Measurements from ENCODE around the gene KLF7.

KLF7 gene

DNA sequence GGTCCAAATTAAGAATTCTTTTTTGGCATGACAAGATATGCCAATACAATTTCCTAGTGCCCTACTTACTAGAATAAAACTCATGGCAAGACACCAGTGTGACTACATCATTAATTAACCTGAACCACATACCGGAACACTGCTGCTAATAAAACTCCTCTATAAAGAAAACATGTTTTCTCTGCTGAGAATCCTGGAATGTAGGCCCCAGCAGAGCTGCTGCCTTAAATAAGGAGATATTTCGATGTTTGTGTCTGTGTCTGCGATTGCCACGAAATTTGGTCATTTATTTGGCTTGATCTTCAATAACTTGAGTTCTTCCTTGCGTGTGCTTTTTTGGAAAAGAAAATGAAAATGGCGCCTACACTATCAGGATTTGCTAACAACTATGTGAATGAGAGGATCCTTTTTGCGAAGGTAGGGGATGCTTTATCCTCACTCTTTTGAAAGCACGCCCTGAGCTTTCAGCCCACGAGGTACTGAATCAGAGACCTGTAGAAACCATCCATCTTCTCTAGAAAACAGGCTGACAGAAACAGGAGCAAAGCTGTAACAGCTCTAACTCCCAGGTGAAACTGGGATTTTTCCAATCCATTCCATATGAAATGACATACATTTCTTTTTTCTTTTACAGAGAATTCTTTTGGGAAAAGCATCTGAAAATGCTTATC is 27.0 kb downstream of the KLF7 start:
- Histone ChIP-seq H3K79me2 (ENCODE audit: insufficient read depth, low read length) (no peaks in the 10 kb centered on the region), H3K4me2 (ENCODE audit: low read depth, low read length, poor library complexity, severe bottlenecking) (no peak overlapping the region), H2AFZ (ENCODE audit: low read depth, low read length, severe bottlenecking) (no peak overlapping the region), H3K4me3 (ENCODE audit: insufficient read depth, low read length, poor library complexity, severe bottlenecking) (no peak overlapping the region), H3F3A (ENCODE audit: insufficient read depth) (no peaks in the 10 kb centered on the region), H3K9me2 (replicated peaks; ENCODE audit: insufficient read depth, low read length) (no peaks in the 10 kb centered on the region), H3K9ac (ENCODE audit: low read length) (no peak overlapping the region), H4K20me1 (ENCODE audit: low read depth, low read length) (no peaks in the 10 kb centered on the region), H3K27me3 (ENCODE audit: low read length) (no peaks in the 10 kb centered on the region), H3K9me3 (ENCODE audit: insufficient read depth, low read length) (no peaks in the 10 kb centered on the region), H3K36me3 (ENCODE audit: low read length) (no peaks in the 10 kb centered on the region), H3K27ac (ENCODE audit: low read depth, low read length) (no peak overlapping the region)
- no peak for TF ChIP-seq EZH2phosphoT487 (conservative IDR thresholded peaks at IDR 0.05; ENCODE audit: low read length)
- TF ChIP-seq CTCF (IDR thresholded peaks at IDR 0.05; ENCODE audit: insufficient read depth, low read length, poor library complexity, severe bottlenecking): no peak

DNA sequence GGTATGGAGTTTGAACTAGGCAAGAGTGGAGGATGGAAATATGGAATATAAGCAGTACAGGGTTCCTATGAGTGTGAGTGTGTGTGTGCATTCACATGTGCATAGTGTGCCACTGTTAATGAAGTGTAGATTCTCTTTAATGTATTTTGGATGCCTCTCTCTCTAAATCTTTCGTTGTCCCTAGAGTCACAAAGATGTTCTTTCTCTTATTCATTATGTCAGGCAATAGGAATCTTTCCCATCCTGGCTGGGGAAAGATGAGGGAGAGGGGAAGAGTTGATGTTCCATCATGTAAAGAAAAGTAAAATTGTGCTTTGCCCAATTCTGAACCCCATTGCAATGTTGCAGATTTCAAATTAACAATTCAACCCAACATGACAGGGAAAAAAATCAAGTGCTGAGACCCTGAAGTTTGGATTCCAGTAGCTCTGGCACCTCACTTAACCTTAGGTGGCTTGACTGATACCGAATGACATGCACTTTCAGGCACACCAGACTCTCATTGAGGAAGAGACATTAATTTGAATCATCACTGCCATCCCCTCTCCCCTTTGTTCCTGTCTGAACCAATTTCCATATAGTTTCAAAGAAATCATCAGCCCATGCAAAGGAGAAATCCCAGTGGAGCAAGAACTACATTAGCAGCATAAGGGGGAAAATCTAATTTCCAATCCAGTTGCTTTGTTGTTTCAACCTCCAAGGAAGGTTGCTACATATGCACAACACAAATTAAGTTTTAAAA is 28.0 kb downstream of the KLF7 start:
- no peak overlapping the region for H3K9ac ChIP-seq (ENCODE audit: low read length)
- no peaks in the 10 kb centered on the region for H3F3A ChIP-seq (ENCODE audit: insufficient read depth)
- H3K79me2 ChIP-seq (ENCODE audit: insufficient read depth, low read length): no peaks in the 10 kb centered on the region
- H3K9me2 ChIP-seq (replicated peaks; ENCODE audit: insufficient read depth, low read length): no peaks in the 10 kb centered on the region
- no peak overlapping the region for H3K4me3 ChIP-seq (ENCODE audit: insufficient read depth, low read length, poor library complexity, severe bottlenecking)
- TF ChIP-seq CTCF (IDR thresholded peaks at IDR 0.05; ENCODE audit: insufficient read depth, low read length, poor library complexity, severe bottlenecking): no peak
- TF ChIP-seq EZH2phosphoT487 (conservative IDR thresholded peaks at IDR 0.05; ENCODE audit: low read length): no peak
- no peaks in the 10 kb centered on the region for H3K36me3 ChIP-seq (ENCODE audit: low read length)
- no peaks in the 10 kb centered on the region for H3K9me3 ChIP-seq (ENCODE audit: insufficient read depth, low read length)
- no peak overlapping the region for H3K4me2 ChIP-seq (ENCODE audit: low read depth, low read length, poor library complexity, severe bottlenecking)
- H4K20me1 ChIP-seq (ENCODE audit: low read depth, low read length): no peaks in the 10 kb centered on the region
- no peaks in the 10 kb centered on the region for H3K27me3 ChIP-seq (ENCODE audit: low read length)
- H3K27ac ChIP-seq (ENCODE audit: low read depth, low read length): no peak overlapping the region
- H2AFZ ChIP-seq (ENCODE audit: low read depth, low read length, severe bottlenecking): no peak overlapping the region

DNA sequence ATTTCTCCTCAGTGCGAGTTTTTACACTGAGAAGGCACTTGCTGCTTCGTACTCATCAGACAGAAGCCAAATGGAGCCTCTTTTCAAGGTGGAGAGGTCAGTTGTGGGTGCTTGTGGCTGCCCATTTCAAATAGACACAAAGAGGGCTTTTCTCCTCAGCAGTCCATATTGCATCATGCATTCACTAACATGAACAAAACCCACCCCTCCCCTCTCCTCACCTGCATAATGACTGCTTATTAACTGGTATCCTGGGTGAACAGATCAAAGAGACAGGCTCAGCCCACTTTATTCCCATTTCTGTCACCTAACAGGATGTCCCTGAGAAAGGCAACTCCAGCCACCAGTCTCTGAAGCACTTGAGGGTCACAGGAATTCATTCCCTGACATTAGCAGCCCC is 28.9 kb downstream of the KLF7 start:
- no peaks in the 10 kb centered on the region for H3K36me3 ChIP-seq (ENCODE audit: low read length)
- H3F3A ChIP-seq (ENCODE audit: insufficient read depth): no peaks in the 10 kb centered on the region
- H3K27ac ChIP-seq (ENCODE audit: low read depth, low read length): no peak overlapping the region
- no peaks in the 10 kb centered on the region for H3K27me3 ChIP-seq (ENCODE audit: low read length)
- no peak overlapping the region for H3K4me3 ChIP-seq (ENCODE audit: insufficient read depth, low read length, poor library complexity, severe bottlenecking)
- H3K79me2 ChIP-seq (ENCODE audit: insufficient read depth, low read length): no peaks in the 10 kb centered on the region
- H4K20me1 ChIP-seq (ENCODE audit: low read depth, low read length): no peaks in the 10 kb centered on the region
- H2AFZ ChIP-seq (ENCODE audit: low read depth, low read length, severe bottlenecking): no peak overlapping the region
- no peaks in the 10 kb centered on the region for H3K9me3 ChIP-seq (ENCODE audit: insufficient read depth, low read length)
- no peak overlapping the region for H3K4me2 ChIP-seq (ENCODE audit: low read depth, low read length, poor library complexity, severe bottlenecking)
- no peak overlapping the region for H3K9ac ChIP-seq (ENCODE audit: low read length)
- TF ChIP-seq CTCF (IDR thresholded peaks at IDR 0.05; ENCODE audit: insufficient read depth, low read length, poor library complexity, severe bottlenecking): no peak
- TF ChIP-seq EZH2phosphoT487 (conservative IDR thresholded peaks at IDR 0.05; ENCODE audit: low read length): no peak
- H3K9me2 ChIP-seq (replicated peaks; ENCODE audit: insufficient read depth, low read length): no peaks in the 10 kb centered on the region
